ENCODE results near the gene NLRP3.

GRCh38 chr1:247366926-247367645, 48.9 kb upstream of the NLRP3 start:
- TF ChIP-seq EZH2 (IDR thresholded peaks at IDR 0.05; ENCODE audit: borderline replicate concordance, insufficient read depth, low read depth, low read length, poor library complexity, severe bottlenecking) (no peak), CTCF (IDR thresholded peaks at IDR 0.05) (no peak)
